HFFc6 (cell line): ENCODE data around the gene NOS3. TPM values are rescaled to one million over a fixed set of nuclear protein-coding genes. Genes with fewer than 3 reads are reported as not detected.

Experiments
- DNase-seq: peaks from one replicate; pipeline ENCODE4 v3.0.0-alpha.2; 2018
- H3K27ac Mint-ChIP-seq: 2 replicates; pipeline ENCODE4 v1.8.0; 2020; ENCODE audit warnings: mild to moderate bottlenecking, mixed read lengths
- H3K27me3 Mint-ChIP-seq: 2 replicates; pipeline ENCODE4 v1.8.0; 2021; ENCODE audit warnings: mild to moderate bottlenecking, moderate library complexity, mixed read lengths; ENCODE audit not compliant: insufficient read depth
- H3K36me3 Mint-ChIP-seq: 2 replicates; pipeline ENCODE4 v1.8.0; 2021; ENCODE audit warnings: low read depth, mixed read lengths
- H3K4me1 Mint-ChIP-seq: 2 replicates; pipeline ENCODE4 v1.8.0; 2020; ENCODE audit warnings: low read depth, mixed read lengths
- H3K4me3 Mint-ChIP-seq: 2 replicates; pipeline ENCODE4 v1.8.0; 2020; ENCODE audit warnings: mild to moderate bottlenecking, moderate library complexity, mixed read lengths
- H3K9me3 Mint-ChIP-seq: 2 replicates; pipeline ENCODE4 v1.8.0; 2020; ENCODE audit warnings: mild to moderate bottlenecking, mixed read lengths
- CTCF ChIP-seq: fragments of 200-600 bp; sonication (generic); IDR thresholded peaks from 2 replicates; pipeline ENCODE4 v1.5.0; 2021; ENCODE audit warnings: antibody characterized with exemption, mild to moderate bottlenecking
- total RNA-seq, 6 experiments: library from RNA; stranded (reverse); fragmentation: NEBNext Ultra II Directional; extraction: Animal tissue kit (Norgen Biotek cat#: 25700); gene quantifications; 2 replicates in 1 of 6; 3 replicates in 5 of 6; pipeline ENCODE4 v1.2.3, GENCODE V29; 2021

Gene NOS3
- total RNA-seq, 6 experiments from 2014 or later = 0.55 to 3.0 (median 2.0) TPM

DNA sequence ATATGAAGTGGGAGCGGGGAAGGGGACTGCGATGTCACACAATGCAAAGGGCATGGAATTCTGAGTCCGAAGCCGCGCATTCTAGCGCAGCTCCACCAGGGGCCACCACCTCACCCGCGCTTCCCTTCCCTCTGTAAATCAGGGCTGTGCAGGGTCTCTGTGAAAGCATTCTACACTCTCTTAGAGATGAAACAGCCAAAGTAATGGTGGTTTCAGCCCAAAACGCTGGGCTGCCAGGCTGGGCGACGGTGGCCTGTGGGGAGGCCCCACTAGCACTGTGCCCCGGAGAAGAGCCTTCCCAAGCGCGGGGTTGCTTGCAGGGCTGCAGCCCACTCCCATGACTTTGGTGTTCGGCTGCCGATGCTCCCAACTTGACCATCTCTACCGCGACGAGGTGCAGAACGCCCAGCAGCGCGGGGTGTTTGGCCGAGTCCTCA, 22.1 kb downstream of the NOS3 start:
- H3K27me3 Mint-ChIP-seq = peaks cover 22% of the 10 kb centered on the region
- H3K27ac Mint-ChIP-seq = peak overlapping the region; percentile 19; the same call in 1 of the 2 replicates
- no peak for DNase-seq
- no peaks in the 10 kb centered on the region for H3K9me3 Mint-ChIP-seq
- H3K4me3 Mint-ChIP-seq = peak overlapping the region; percentile 45
- H3K4me1 Mint-ChIP-seq = peaks cover 43% of the 10 kb centered on the region
- no peaks in the 10 kb centered on the region for H3K36me3 Mint-ChIP-seq
- TF ChIP-seq CTCF = peak; percentile 77

DNA sequence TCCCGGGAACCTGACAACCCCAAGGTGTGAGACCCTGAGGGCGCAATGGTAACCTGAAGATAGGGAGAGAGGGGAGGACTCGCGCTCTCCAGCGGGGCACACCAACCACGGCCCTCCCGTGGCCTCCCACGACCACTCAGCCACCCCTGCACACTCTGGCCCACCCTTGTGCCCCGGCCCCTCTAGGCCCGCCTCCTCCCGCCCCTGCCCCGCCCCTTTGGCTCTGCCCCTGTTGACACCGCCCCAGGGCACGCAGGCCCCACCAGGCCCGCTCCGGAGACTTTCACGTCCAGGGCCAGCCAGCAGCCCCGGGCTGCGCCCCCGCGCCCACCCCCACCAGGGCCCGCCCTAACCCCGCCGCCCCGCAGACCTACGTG, 22.5 kb downstream of the NOS3 start:
- TF ChIP-seq CTCF = no peak
- peaks cover 47% of the 10 kb centered on the region for H3K4me1 Mint-ChIP-seq
- peaks cover 24% of the 10 kb centered on the region for H3K27me3 Mint-ChIP-seq
- H3K4me3 Mint-ChIP-seq = peak overlapping the region; percentile 84; the same call in 1 of the 2 replicates
- no peak for DNase-seq
- peak overlapping the region; percentile 78 for H3K27ac Mint-ChIP-seq
- H3K9me3 Mint-ChIP-seq = no peaks in the 10 kb centered on the region
- H3K36me3 Mint-ChIP-seq = no peaks in the 10 kb centered on the region

DNA sequence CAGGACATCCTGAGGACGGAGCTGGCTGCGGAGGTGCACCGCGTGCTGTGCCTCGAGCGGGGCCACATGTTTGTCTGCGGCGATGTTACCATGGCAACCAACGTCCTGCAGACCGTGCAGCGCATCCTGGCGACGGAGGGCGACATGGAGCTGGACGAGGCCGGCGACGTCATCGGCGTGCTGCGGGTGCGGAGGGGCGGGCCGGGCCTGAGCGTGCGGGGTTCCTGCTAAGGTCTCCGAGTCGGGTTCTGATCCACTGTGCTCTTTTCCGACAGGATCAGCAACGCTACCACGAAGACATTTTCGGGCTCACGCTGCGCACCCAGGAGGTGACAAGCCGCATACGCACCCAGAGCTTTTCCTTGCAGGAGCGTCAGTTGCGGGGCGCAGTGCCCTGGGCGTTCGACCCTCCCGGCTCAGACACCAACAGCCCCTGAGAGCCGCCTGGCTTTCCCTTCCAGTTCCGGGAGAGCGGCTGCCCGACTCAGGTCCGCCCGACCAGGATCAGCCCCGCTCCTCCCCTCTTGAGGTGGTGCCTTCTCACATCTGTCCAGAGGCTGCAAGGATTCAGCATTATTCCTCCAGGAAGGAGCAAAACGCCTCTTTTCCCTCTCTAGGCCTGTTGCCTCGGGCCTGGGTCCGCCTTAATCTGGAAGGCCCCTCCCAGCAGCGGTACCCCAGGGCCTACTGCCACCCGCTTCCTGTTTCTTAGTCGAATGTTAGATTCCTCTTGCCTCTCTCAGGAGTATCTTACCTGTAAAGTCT, 23.1 kb downstream of the NOS3 start:
- Mint-ChIP-seq H3K27ac (peak overlapping the region; percentile 78), H3K4me1 (peaks cover 49% of the 10 kb centered on the region), H3K36me3 (no peaks in the 10 kb centered on the region), H3K9me3 (no peaks in the 10 kb centered on the region), H3K4me3 (peak overlapping the region; percentile 84), H3K27me3 (peaks cover 26% of the 10 kb centered on the region)
- TF ChIP-seq CTCF = peak; percentile 52
- DNase-seq = peak; percentile 71

DNA sequence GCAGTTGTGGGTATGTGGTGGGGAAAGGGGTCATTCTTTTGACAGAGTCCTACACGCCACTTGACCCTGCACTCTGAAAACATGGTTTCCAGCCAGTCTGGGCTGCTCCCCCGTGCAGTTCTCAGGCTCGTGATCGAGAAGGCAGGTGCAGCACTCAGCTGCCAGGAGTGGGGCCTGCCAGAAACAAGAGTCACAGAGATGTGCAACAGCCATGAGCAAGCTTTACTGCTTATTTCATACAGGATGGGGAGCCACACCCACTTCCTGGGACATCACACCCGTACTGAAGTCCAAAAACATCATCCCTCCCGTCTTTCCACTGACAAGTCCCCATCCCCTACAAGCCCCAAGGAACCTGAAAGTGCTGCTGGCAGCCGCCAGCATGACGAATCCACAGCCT, 24.1 kb downstream of the NOS3 start:
- TF ChIP-seq CTCF = no peak
- Mint-ChIP-seq H3K36me3 (no peaks in the 10 kb centered on the region), H3K27ac (no peak overlapping the region), H3K27me3 (peaks cover 33% of the 10 kb centered on the region), H3K4me3 (peak overlapping the region; percentile 20; the same call in 1 of the 2 replicates), H3K9me3 (no peaks in the 10 kb centered on the region), H3K4me1 (peaks cover 49% of the 10 kb centered on the region)
- no peak for DNase-seq

GRCh38 chr7:151015967-151016366, 25.1 kb downstream of the NOS3 start:
- no peak for DNase-seq
- H3K36me3 Mint-ChIP-seq = no peaks in the 10 kb centered on the region
- H3K27ac Mint-ChIP-seq = no peak overlapping the region
- peaks cover 46% of the 10 kb centered on the region for H3K4me1 Mint-ChIP-seq
- no peaks in the 10 kb centered on the region for H3K9me3 Mint-ChIP-seq
- H3K27me3 Mint-ChIP-seq = peaks cover 42% of the 10 kb centered on the region
- no peak overlapping the region for H3K4me3 Mint-ChIP-seq
- TF ChIP-seq CTCF = no peak
